SIG-M5 treated with dmso at 0.1 percent for 504 hours (cell line): ENCODE measurements around the gene IGFBP5.

Experiments
- DNase-seq: peaks from one replicate; lab custom pipeline; 2025; ENCODE audit not compliant: unreplicated experiment; lab: John Stamatoyannopoulos, UW

Gene IGFBP5

GRCh38 chr2:216645636-216645950 lies 49.8 kb downstream of the IGFBP5 start:
- DNase-seq, result no peak

- DNase-seq, result no peak
Observed at GRCh38 chr2:216644842-216645635, 50.3 kb downstream of the IGFBP5 start.

- DNase-seq, result no peak
Observed at GRCh38 chr2:216643986-216644659, 51.2 kb downstream of the IGFBP5 start.

DNA sequence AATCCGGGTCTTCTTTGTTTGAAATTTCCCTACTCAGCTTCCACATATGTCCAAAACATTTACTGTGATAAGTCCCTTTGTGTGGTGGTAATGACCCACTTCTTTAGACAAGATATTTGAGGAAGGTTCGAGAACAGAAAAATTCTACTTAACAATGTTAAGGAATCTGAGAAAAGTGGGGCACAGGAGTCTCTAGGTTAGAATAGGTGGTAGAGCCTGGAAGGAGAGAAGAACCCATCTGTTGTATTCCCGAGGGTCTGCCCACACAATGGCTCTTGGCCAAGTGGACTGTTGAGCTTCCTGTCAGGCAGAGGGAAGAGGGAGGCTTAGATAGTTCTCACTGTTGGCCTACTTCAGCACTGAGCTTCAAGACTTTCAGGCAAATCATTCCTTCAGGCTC lies 57.9 kb downstream of the IGFBP5 start:
- no peak for DNase-seq

GRCh38 chr2:216636551-216637450 lies 58.5 kb downstream of the IGFBP5 start:
- peak; percentile 92 for DNase-seq

DNA sequence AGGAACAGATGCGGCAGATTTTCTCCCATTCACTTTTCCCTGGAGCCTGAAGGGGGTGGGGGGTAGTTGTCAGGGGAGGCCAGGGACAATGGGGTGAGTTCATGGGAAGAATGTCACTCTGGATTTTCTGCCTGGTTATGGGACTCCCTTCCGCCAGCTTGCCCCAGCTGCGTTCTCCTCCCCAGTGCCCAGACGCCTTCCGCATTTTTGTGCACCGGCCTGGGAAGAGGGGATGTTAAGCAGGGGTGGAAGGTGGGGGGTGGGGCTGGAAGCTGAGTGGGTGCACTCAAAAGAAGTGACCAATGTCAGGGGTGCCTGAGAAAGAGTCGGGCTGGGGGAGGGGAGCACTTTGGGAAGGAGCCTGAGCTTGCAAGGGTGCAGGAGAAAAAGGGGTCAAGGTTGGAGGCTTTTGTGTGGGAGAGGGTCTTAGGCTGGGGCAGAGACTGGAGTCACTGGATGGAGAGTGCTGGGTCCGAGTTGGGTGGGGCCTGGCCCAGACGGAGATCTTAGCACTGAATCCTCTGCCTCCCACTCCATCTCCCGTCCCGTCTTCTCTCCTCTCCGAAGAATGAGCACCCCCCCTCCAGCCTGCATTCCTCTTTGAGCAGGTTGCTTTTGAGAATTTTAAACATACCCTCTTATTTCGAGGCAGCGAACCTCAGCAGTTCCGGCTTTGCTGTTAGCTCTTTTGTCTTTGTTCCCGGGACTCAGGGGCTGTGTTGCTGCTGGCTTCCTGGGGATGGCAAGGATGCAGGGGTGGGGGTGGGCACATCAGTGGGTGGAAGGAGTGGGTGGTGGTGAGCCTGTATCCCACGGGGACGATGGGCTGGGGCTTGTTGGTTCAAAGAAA lies 59.4 kb downstream of the IGFBP5 start:
- no peak for DNase-seq

GRCh38 chr2:216635171-216635570 lies 60.2 kb downstream of the IGFBP5 start:
- no peak for DNase-seq

DNA sequence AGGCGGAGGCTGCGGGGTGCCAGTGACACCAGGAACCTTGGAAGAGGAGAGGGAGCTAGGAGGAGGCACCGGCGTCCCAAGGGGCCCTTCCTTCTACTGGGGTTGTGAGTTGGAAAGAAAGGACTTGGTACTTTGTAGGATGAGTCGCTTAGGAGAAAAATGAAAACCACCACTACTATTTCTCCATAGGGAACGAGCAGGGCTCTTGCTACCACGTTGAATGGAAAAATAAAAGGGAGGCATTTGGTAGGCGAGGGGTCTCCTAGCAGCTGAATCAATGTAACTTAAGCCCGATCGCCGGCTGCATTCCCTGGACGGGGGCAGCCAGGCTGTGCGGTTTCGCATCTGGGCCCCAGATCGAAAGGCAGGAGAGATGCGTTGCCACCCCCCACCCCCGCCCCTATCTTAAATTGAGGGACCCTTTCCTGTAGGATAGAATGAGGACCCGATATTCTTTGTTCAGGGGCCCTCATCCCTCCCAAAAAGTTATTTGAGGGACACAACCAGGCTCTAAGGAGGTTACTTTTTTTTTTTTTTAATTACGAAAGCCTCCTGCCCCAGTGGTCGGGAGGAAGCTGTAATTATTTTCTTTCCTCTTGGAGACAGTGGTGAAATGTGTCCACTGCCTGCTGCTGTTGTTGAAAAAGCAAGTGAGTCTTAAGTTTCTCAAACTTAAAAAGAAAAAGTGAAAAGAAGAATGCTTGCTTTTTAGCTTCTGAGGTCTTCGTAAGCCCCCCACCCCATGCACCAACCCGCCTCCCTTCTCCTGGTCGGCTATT lies 60.8 kb downstream of the IGFBP5 start:
- DNase-seq, result peak; percentile 61

DNA sequence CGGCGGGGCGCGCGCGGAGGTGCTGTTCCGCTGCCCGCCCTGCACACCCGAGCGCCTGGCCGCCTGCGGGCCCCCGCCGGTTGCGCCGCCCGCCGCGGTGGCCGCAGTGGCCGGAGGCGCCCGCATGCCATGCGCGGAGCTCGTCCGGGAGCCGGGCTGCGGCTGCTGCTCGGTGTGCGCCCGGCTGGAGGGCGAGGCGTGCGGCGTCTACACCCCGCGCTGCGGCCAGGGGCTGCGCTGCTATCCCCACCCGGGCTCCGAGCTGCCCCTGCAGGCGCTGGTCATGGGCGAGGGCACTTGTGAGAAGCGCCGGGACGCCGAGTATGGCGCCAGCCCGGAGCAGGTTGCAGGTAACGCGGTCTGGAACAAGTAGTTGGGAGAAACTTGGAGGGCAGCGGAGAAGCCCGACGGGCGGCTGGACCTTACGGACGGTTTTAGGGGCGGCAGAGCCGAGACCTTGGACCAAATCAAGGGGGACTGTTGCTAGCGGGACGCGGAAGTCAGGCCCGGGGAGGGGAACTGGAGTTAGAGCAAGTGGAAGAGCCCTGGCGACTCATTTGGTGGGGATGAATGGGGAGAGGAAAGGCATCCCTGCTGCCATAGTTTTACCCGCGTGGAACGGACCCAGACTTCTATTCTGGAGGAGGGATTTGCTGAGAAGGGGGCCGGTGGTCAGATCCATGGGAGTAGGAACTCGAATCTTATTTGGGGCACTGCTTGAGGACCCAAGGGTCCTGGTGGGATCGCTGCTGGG lies 61.6 kb downstream of the IGFBP5 start:
- peak; percentile 43 for DNase-seq

DNA sequence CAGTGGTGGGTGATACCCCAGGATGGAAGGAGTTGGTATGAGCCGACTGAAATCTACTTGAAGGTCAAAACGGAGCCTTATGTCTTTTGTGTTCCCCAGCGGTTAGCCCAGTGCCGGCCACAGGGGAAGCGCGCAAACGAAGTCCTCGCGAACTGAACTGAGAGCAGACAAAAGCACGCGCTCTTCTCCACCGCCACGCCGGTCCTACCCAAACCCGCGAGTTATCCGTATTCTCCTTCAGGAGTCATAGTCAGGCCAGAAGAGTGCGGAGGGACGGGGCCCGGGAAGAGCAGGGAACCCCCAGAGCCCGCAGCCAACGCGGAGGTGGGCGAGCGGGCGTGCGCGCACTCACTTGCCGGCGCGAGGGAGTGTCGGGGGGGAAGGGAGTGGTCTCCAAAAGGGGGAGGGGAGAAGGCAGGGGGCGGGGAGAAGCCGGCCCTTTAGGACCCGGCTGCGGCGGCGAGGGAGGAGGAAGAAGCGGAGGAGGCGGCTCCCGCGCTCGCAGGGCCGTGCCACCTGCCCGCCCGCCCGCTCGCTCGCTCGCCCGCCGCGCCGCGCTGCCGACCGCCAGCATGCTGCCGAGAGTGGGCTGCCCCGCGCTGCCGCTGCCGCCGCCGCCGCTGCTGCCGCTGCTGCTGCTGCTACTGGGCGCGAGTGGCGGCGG lies 62.3 kb downstream of the IGFBP5 start, which contains the start of gene IGFBP2:
IGFBP2 (plus strand) TSS at position 469 of the 664 bp plus-strand sequence; CDS start at position 573, 104 bp downstream.
- peak; percentile 63 for DNase-seq

DNA sequence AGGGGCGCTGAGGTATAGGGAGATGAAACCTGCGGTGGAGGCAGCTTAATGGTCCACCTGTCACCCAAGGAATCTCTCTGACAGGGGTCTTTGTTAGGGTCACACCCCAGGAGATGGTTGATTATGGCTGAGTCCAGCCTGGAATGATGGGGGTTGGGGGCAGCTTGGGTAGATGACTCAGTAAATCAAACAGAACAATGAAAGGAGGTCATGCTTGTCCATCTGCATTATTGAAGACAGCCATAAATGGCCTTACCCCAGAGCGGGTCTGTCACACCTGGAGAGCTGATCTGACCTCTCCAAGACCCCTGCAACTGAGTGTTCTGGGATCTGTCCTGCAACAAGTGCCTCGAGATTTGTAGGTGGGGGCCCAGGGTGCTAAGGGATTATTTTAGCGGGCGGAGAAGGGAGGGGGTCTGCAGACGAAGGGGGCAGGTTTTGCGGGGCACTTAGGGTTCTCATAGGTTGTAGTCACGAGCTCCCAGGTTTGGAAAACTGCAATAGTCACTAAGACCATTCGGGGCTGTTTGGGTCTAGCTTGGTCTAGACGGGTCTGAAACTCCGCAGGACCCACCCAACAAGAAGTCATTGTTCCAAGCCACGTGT lies 62.9 kb downstream of the IGFBP5 start:
- no peak for DNase-seq

DNA sequence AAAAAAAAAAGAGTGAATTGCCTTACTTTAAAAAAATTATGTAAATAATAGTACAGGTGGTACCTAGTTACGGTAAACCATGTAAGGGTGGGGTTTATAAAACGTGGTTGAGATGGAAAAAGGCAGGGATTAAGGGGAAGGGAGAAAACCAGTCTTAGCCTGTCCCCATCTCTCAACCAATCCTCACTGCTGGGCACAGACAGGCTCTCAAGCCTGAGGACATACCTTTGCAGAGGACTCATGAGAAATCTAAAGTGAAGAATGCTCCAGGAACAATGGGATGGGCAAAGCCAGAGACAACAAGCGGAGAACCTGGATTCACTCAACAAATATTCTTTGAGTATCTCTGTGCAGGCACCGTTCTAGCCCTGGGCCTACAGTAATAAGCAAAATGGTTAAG lies 65.6 kb downstream of the IGFBP5 start:
- no peak for DNase-seq

DNA sequence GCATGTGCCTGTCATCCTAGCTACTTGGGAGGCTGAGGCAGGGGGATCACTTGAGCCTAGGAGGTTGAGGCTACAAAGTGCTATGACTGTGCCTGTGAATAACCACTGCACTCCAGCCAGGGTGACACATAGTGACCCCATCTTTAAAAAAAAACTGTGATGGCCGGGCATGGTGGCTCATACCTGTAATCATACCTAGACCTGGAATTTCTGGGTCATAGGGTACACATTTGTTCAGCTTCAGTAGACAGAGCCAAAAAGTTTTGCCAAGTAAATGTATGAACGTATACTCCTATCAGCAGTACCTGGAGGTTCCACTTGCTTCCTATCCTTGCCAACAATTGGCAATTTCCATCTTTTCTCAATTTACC lies 68.5 kb downstream of the IGFBP5 start:
- DNase-seq, result no peak

DNA sequence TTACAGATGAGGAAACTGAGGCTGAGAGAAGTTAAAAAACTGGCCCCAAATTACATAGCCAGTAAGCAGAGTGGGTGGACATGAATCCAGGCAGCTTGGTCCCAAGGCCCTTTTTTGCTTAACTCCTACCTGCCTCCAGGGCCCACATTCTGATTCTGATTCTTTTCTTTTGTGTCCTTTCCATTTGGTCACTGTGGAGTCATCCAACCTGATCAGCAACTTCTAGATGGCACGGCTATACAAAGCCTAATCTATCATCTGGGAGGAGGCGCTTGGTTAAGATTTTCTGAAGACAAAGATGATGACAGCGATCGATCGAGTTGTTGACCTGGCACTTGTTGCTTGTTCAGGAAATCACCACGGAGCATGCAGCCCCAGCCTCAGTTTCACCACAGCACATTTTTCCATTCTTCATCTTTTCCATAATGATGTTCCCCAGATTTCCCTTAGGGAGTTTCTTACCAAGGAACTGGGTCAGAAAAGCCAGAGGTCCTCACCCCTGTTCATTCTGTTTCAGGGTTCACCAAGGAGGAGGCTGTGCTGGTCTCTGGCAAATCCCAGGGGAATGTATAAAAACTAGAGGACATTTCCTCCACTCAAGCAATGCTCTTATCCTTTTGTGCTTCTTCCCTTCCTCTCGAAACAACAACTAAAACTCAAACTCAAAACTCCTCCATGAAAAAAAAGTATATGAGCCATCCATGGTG lies 69.0 kb downstream of the IGFBP5 start:
- DNase-seq, result peak; percentile 9

- no peak for DNase-seq
Observed at GRCh38 chr2:216624251-216624650, 71.1 kb downstream of the IGFBP5 start.

DNA sequence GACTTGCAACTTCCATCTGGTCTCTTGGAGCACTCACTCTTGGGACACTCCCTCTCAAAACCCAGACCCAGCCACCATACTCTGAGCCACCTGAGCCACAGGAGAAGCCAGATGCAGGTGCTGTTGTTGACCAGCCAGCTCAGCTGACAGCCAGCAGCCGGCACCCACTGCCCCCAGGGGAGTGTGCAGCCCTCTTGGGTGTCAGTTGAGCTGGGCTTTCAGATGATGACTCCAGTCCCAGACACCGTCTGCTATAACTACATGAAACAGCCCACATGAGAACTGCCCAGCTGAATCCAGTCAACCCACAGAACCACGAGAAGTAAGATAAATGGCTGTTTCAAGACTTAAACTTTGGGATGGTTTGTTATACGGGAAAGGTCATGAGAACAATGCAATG lies 72.8 kb downstream of the IGFBP5 start:
- DNase-seq, result no peak
